PC-9 (cell line): ENCODE results near the gene NCKAP1. TPM values are rescaled to one million over a fixed set of nuclear protein-coding genes. Genes with fewer than 3 reads are reported as not detected.

ENCODE experiments used
- BruUV-seq: library from RNA; stranded (reverse); fragments of 400-500 nt; replicated peaks from 2 replicates; lab custom pipeline; 2021; lab: Mats Ljungman, UMichigan
- CTCF ChIA-PET: fragments of 300-600 bp; sonication (Branson Sonifier 250); formaldehyde crosslinking; loops from one replicate; lab custom pipeline; 2022; ENCODE audit warnings: antibody characterized with exemption; lab: Charles Lee
- POLR2A ChIA-PET: fragments of 300-600 bp; sonication (Branson Sonifier 250); formaldehyde crosslinking; loops from one replicate; lab custom pipeline; 2022; ENCODE audit warnings: antibody characterized with exemption; ENCODE audit not compliant: unreplicated experiment; lab: Charles Lee
- DNase-seq, 2 experiments: peaks; one replicate each; pipeline versions ENCODE4 v3.0.0 to v3.0.0-alpha.2; 2015 to 2022; ENCODE audit warnings: mixed read lengths in 1 of 2
- H2AFZ ChIP-seq: fragments of 200-600 bp; sonication (generic); 2 replicates; pipeline ENCODE4 v1.8.1; 2017; ENCODE audit warnings: antibody characterized with exemption
- H3F3A ChIP-seq: fragments of 200-600 bp; sonication (generic); 2 replicates; pipeline ENCODE4 v1.8.1; 2017; ENCODE audit warnings: antibody characterized with exemption, mild to moderate bottlenecking, low read depth; ENCODE audit not compliant: insufficient read depth
- H3K27ac ChIP-seq: fragments of 200-600 bp; sonication (generic); 2 replicates; pipeline ENCODE4 v1.6.1; 2016; ENCODE audit warnings: mixed run types
- H3K27me3 ChIP-seq: fragments of 200-600 bp; sonication (generic); 2 replicates; pipeline ENCODE4 v1.6.1; 2016; ENCODE audit warnings: low read depth, mixed run types; ENCODE audit not compliant: insufficient read depth
- H3K36me3 ChIP-seq: fragments of 200-600 bp; sonication (generic); 2 replicates; pipeline ENCODE4 v1.6.1; 2016; ENCODE audit warnings: low read depth, mixed run types
- H3K4me1 ChIP-seq: fragments of 200-600 bp; sonication (generic); replicated peaks from 2 replicates; pipeline ENCODE4 v1.6.1; 2016; ENCODE audit warnings: mixed run types; ENCODE audit not compliant: insufficient read depth
- H3K4me2 ChIP-seq: fragments of 200-600 bp; sonication (generic); 2 replicates; pipeline ENCODE4 v1.6.1; 2017; ENCODE audit warnings: mixed run types
- H3K4me3 ChIP-seq: fragments of 200-600 bp; sonication (generic); 2 replicates; pipeline ENCODE4 v1.6.1; 2016; ENCODE audit warnings: mixed run types
- H3K79me2 ChIP-seq: fragments of 200-600 bp; sonication (generic); 2 replicates; pipeline ENCODE4 v1.6.1; 2017; ENCODE audit warnings: low read depth, mixed run types
- H3K9me2 ChIP-seq: fragments of 200-600 bp; sonication (generic); 2 replicates; pipeline ENCODE4 v1.8.1; 2017; ENCODE audit warnings: mild to moderate bottlenecking; ENCODE audit not compliant: insufficient read depth
- H3K9me3 ChIP-seq: fragments of 200-600 bp; sonication (generic); 2 replicates; pipeline ENCODE4 v1.8.1; 2016; ENCODE audit warnings: low read depth; ENCODE audit not compliant: insufficient read depth
- H4K20me1 ChIP-seq: fragments of 200-600 bp; sonication (generic); 2 replicates; pipeline ENCODE4 v1.8.1; 2017; ENCODE audit not compliant: insufficient read depth
- EZH2 ChIP-seq: fragments of 200-600 bp; sonication (generic); IDR thresholded peaks from 2 replicates; pipeline ENCODE4 v1.8.0; 2017; ENCODE audit warnings: antibody characterized with exemption, low read depth
- intact Hi-C: fragments of 100-400 bp; cut with micrococcal nuclease; formaldehyde crosslinking; loops from one replicate; pipeline ENCODE4 v1.10.0; 2022; ENCODE audit not compliant: unreplicated experiment
- total RNA-seq: library from RNA; stranded (reverse); gene quantifications from 2 replicates; pipeline ENCODE4 v1.2.3, GENCODE V29; 2021
- TF ChIP-seq, protein P1 (sequence below): fragments of 200-600 bp; sonication (generic); conservative IDR thresholded peaks from 2 replicates; pipeline ENCODE4 v1.6.1; 2017; ENCODE audit warnings: mixed run types, antibody characterized with exemption, mild to moderate bottlenecking, moderate library complexity

The NCKAP1 gene
- total RNA-seq, 1 experiment from 2014 or later: 308 TPM

DNA sequence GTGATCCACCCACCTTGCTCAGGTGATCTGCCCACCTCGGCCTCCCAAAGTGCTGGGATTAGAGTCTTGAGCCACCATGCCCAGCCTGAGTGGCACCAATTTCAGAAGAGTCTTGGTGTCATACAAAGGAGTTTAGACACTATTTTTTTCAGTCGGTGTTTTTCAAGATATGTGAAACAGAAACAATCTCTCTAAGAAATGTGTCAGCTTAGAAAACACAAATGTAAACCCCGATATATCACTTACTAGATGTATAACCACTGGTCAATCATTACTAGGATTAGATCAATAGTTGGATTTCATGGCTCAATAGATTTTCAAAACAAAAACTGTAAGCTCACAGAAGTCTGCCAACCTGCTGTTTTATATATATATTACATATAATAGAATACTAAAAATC, 104.6 kb downstream of the NCKAP1 start:
- Histone ChIP-seq H3K4me2 (no peak overlapping the region), H3K79me2 (no peaks in the 10 kb centered on the region), H3K4me3 (no peak overlapping the region), H3K9me2 (no peaks in the 10 kb centered on the region), H3K36me3 (peaks cover 75% of the 10 kb centered on the region), H3K27ac (no peak overlapping the region), H4K20me1 (peaks cover 20% of the 10 kb centered on the region), H3K9me3 (no peaks in the 10 kb centered on the region), H3F3A (peaks cover 38% of the 10 kb centered on the region), H3K27me3 (no peaks in the 10 kb centered on the region), H3K4me1 (no peaks in the 10 kb centered on the region), H2AFZ (no peak overlapping the region)
- no peak for DNase-seq
- ChIA-PET CTCF (no interaction called here), POLR2A (no interaction called here)
- BruUV-seq: no TSS peak
- intact Hi-C loops: loop anchor here (5.0 to 10.0 kb wide), 3 partner anchors 149 to 201 kb away; no protein-coding TSS in a partner anchor
- TF ChIP-seq EZH2: no peak
- TF ChIP-seq, protein P1, sequence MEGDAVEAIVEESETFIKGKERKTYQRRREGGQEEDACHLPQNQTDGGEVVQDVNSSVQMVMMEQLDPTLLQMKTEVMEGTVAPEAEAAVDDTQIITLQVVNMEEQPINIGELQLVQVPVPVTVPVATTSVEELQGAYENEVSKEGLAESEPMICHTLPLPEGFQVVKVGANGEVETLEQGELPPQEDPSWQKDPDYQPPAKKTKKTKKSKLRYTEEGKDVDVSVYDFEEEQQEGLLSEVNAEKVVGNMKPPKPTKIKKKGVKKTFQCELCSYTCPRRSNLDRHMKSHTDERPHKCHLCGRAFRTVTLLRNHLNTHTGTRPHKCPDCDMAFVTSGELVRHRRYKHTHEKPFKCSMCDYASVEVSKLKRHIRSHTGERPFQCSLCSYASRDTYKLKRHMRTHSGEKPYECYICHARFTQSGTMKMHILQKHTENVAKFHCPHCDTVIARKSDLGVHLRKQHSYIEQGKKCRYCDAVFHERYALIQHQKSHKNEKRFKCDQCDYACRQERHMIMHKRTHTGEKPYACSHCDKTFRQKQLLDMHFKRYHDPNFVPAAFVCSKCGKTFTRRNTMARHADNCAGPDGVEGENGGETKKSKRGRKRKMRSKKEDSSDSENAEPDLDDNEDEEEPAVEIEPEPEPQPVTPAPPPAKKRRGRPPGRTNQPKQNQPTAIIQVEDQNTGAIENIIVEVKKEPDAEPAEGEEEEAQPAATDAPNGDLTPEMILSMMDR: no peak

DNA sequence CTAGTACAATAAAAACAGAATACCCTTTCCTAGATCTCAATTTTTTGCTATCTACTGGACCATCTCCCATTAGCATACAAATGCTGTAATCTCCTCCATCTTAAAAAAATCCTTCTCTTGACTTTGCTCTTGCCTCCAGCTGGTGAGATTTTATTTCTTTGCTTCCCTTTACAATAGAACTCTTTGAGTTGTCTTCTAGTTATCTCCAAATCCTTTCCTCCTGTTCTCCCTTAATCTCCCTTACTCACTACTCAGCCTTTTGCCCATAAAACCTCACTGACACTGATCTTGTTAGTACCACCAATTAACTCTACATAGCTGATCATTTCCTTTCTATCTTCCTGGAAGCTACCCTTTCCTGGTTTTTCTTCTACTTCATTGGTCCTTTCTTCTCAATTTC, 108.3 kb downstream of the NCKAP1 start:
- POLR2A ChIA-PET: interaction anchor here (0.6 kb wide), 1 partner anchor 194 kb away, joined by 5 read pairs; no protein-coding TSS in a partner anchor
- H2AFZ ChIP-seq: no peak overlapping the region
- no peaks in the 10 kb centered on the region for H3K79me2 ChIP-seq
- H3K27me3 ChIP-seq: no peaks in the 10 kb centered on the region
- no peaks in the 10 kb centered on the region for H3K9me2 ChIP-seq
- no peak overlapping the region for H3K4me3 ChIP-seq
- no peak overlapping the region for H3K4me2 ChIP-seq
- CTCF ChIA-PET: no interaction called here
- H3K9me3 ChIP-seq: no peaks in the 10 kb centered on the region
- BruUV-seq: no TSS peak
- H3F3A ChIP-seq: peaks cover 40% of the 10 kb centered on the region
- H4K20me1 ChIP-seq: peaks cover 5% of the 10 kb centered on the region; the same call in 1 of the 2 replicates
- intact Hi-C loops: loop anchor here (5.0 to 10.0 kb wide), 4 partner anchors 62 to 198 kb away; no protein-coding TSS in a partner anchor
- no peaks in the 10 kb centered on the region for H3K4me1 ChIP-seq
- H3K36me3 ChIP-seq: peaks cover 73% of the 10 kb centered on the region
- DNase-seq: no peak
- H3K27ac ChIP-seq: no peak overlapping the region; the same call in 1 of the 2 replicates
- TF ChIP-seq EZH2: no peak
- TF ChIP-seq, protein P1: no peak

DNA sequence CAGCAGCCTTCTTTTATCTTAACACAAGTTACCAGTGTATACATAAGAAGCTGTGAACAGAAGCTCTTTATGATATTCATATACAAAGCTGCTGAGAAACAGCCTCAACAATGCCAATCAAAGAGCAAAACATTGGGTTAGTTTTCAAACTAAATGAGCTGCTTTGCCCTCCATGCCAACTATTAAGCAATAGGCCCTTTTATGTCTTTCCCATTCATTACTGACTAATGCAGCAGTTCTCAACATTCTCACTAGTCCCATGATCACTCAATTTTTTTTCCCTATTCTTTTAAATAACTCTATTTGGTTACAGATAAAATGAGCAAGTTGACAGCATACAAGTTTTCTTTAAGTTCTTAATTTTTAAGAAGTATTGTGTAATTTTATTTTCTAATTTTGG, 114.0 kb downstream of the NCKAP1 start:
- BruUV-seq: no TSS peak
- Histone ChIP-seq H3K4me2 (no peak overlapping the region), H3K9me3 (no peaks in the 10 kb centered on the region), H4K20me1 (peaks cover 7% of the 10 kb centered on the region), H3K27me3 (no peaks in the 10 kb centered on the region), H3K9me2 (no peaks in the 10 kb centered on the region), H3K36me3 (peaks cover 73% of the 10 kb centered on the region), H2AFZ (no peak overlapping the region), H3K27ac (no peak overlapping the region), H3F3A (peaks cover 51% of the 10 kb centered on the region), H3K79me2 (no peaks in the 10 kb centered on the region), H3K4me1 (no peaks in the 10 kb centered on the region), H3K4me3 (no peak overlapping the region)
- no peak for TF ChIP-seq EZH2
- TF ChIP-seq, protein P1: no peak
- DNase-seq: no peak
- intact Hi-C loops: no loop called here
- ChIA-PET CTCF (no interaction called here), POLR2A (no interaction called here)
